Measurements from ENCODE around the gene S100A11. TPM values are rescaled to one million over a fixed set of nuclear protein-coding genes. Genes with fewer than 3 reads are reported as not detected.

Gene S100A11
- total RNA-seq, 1 donor from 2014 or later = 826 TPM

- DNase-seq (ENCODE audit: low read depth) = peak; percentile 91
- H3K36me3 ChIP-seq (ENCODE audit: control insufficient read depth, insufficient read depth, low read length) = no peaks in the 10 kb centered on the region
- no peak overlapping the region for H3K4me3 ChIP-seq (ENCODE audit: low read depth, low read length)
- no peaks in the 10 kb centered on the region for H3K27me3 ChIP-seq (ENCODE audit: control insufficient read depth, insufficient read depth, low read length)
- TF ChIP-seq CTCF (IDR thresholded peaks at IDR 0.05; ENCODE audit: insufficient read depth, low read length, poor library complexity, severe bottlenecking) = no peak
Measured at GRCh38 chr1:151998611-151999362, 38.0 kb downstream of the S100A11 start.

DNA sequence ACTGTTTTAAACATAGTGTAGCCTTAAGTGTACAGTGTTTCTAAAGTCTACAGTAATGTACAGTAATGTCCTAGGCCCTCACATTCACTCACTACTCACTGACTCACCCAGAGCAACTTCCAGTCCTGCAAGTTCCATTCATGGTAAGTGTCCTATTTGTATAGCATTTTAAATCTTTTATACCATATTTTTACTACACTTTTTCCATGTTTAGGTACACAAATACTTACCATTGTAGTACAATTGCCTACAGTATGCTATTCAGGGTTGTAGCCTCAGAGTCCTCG, 39.6 kb downstream of the S100A11 start:
- H3K36me3 ChIP-seq (ENCODE audit: control insufficient read depth, insufficient read depth, low read length) = no peaks in the 10 kb centered on the region
- no peak for DNase-seq (ENCODE audit: low read depth)
- no peak for TF ChIP-seq CTCF (IDR thresholded peaks at IDR 0.05; ENCODE audit: insufficient read depth, low read length, poor library complexity, severe bottlenecking)
- no peak overlapping the region for H3K4me3 ChIP-seq (ENCODE audit: low read depth, low read length)
- H3K27me3 ChIP-seq (ENCODE audit: control insufficient read depth, insufficient read depth, low read length) = no peaks in the 10 kb centered on the region

DNA sequence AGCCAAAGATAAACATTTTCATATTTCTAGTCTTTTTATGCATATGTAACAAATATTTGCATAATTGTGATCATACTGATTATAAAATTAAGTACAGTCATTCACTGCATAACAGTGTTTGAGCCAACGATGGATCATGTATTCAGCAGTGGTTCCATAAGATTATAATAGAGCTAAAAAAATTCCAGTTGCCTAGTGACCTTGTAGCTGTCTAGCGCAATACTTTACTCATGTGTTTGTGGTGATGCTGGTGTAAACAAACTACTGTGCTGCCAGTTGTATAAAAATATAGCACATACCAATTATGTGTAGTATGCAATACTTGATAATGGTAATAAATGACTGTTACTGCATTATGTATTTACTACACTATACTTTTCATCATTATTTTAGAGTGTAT, 41.0 kb downstream of the S100A11 start:
- H3K36me3 ChIP-seq (ENCODE audit: control insufficient read depth, insufficient read depth, low read length) = no peaks in the 10 kb centered on the region
- no peak for DNase-seq (ENCODE audit: low read depth)
- no peak overlapping the region for H3K4me3 ChIP-seq (ENCODE audit: low read depth, low read length)
- no peaks in the 10 kb centered on the region for H3K27me3 ChIP-seq (ENCODE audit: control insufficient read depth, insufficient read depth, low read length)
- TF ChIP-seq CTCF (IDR thresholded peaks at IDR 0.05; ENCODE audit: insufficient read depth, low read length, poor library complexity, severe bottlenecking) = no peak

- peak; percentile 82 for DNase-seq (ENCODE audit: low read depth)
- Histone ChIP-seq H3K4me3 (ENCODE audit: low read depth, low read length) (no peak overlapping the region), H3K27me3 (ENCODE audit: control insufficient read depth, insufficient read depth, low read length) (no peaks in the 10 kb centered on the region), H3K36me3 (ENCODE audit: control insufficient read depth, insufficient read depth, low read length) (no peaks in the 10 kb centered on the region)
- no peak for TF ChIP-seq CTCF (IDR thresholded peaks at IDR 0.05; ENCODE audit: insufficient read depth, low read length, poor library complexity, severe bottlenecking)
Measured at GRCh38 chr1:151994956-151995355, 41.8 kb downstream of the S100A11 start.

DNA sequence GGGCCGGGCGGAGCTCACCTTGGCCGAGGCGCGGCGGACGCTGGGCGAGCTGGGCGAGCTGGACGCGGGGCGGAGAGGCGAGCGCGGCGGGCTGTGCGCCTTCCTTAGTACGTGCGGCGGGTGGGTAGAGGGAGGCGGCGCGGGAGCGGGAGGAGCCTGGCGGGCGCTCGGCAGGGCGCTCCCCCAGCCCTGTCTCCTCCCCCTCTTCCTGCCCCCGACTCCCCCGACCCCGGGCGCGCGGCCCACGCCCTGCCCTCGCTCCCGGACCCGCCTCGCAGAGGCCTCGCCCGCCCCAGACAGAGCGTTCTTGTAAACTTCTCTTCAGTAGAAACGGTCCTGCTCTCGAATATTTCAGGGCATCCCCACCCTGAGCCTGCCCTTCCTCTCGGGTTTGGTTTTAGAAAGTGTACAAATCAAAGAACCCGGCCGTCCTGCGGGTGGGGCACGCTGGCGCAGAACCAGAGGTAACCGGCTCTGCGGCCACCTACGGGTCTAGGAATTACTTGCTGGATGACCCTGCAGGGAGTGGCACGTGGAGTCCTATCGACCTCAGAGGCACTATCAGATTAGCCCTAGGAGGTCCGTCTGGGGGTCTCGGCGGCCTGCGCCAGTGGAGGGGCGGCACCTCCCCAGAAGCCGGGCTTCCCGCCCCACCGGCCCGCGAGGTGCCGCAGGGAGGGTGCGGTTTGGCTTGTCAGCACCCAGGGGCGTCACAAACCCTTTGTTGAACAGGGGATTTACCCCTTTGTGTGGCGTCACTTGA, 42.9 kb downstream of the S100A11 start, which contains the start of gene S100A10:
S100A10 (minus strand) TSS at position 126 of the 763 bp plus-strand sequence. CDS start 7,629 bp downstream, outside the sequence.
- no peak for TF ChIP-seq CTCF (IDR thresholded peaks at IDR 0.05; ENCODE audit: insufficient read depth, low read length, poor library complexity, severe bottlenecking)
- no peak for DNase-seq (ENCODE audit: low read depth)
- Histone ChIP-seq H3K4me3 (ENCODE audit: low read depth, low read length) (peak within 1 kb of the TSS; percentile 85), H3K27me3 (ENCODE audit: control insufficient read depth, insufficient read depth, low read length) (no peaks in the 10 kb centered on the region), H3K36me3 (ENCODE audit: control insufficient read depth, insufficient read depth, low read length) (no peaks in the 10 kb centered on the region)
